PC-3 (cell line): ENCODE results near the gene HMCN2. TPM values are rescaled to one million over a fixed set of nuclear protein-coding genes. Genes with fewer than 3 reads are reported as not detected.

ENCODE experiments used
- ATAC-seq: fragments of 200-7000 bp; cut with Tn5 transposase; 2 replicates; pipeline ENCODE4 v1.9.1; 2020; ENCODE audit warnings: mild to moderate bottlenecking, moderate library complexity
- BruUV-seq: library from RNA; stranded (reverse); fragments of 400-500 nt; replicated peaks from 2 replicates; lab custom pipeline; 2021; lab: Mats Ljungman, UMichigan
- CTCF ChIA-PET: fragments of 300-600 bp; sonication (Branson Sonifier 250); formaldehyde crosslinking; loops from one replicate; lab custom pipeline; 2022; ENCODE audit warnings: antibody characterized with exemption; lab: Charles Lee
- POLR2A ChIA-PET: fragments of 300-600 bp; sonication (Branson Sonifier 250); formaldehyde crosslinking; loops from one replicate; lab custom pipeline; 2022; ENCODE audit warnings: antibody characterized with exemption; ENCODE audit not compliant: unreplicated experiment; lab: Charles Lee
- DNase-seq: peaks from one replicate; pipeline ENCODE4 v3.0.0-alpha.2; 2015
- H2AFZ ChIP-seq: fragments of 300-600 bp; sonication (generic); 2 replicates; pipeline ENCODE4 v1.6.0; 2016; ENCODE audit warnings: antibody characterized with exemption, low read length
- H3F3A ChIP-seq: fragments of 300-600 bp; sonication (generic); one replicate; pipeline ENCODE4 v1.6.0; 2017; ENCODE audit warnings: antibody characterized with exemption, low read length, control low read depth, mild to moderate bottlenecking; ENCODE audit not compliant: unreplicated experiment
- H3K27ac ChIP-seq: fragments of 300-600 bp; sonication (generic); 2 replicates; pipeline ENCODE4 v1.5.1; 2016; ENCODE audit warnings: mild to moderate bottlenecking, low read length
- H3K27me3 ChIP-seq: fragments of 300-600 bp; sonication (generic); 2 replicates; pipeline ENCODE4 v1.6.1; 2016; ENCODE audit warnings: low read length, mixed read lengths
- H3K36me3 ChIP-seq: fragments of 300-600 bp; sonication (generic); 2 replicates; pipeline ENCODE4 v1.6.1; 2016; ENCODE audit warnings: low read depth, mixed run types, low read length, mixed read lengths
- H3K4me1 ChIP-seq: fragments of 300-600 bp; sonication (generic); 2 replicates; pipeline ENCODE4 v1.5.1; 2016; ENCODE audit warnings: low read length; ENCODE audit not compliant: insufficient read depth
- H3K4me2 ChIP-seq: fragments of 300-600 bp; sonication (generic); 2 replicates; pipeline ENCODE4 v1.6.0; 2016; ENCODE audit warnings: low read length
- H3K4me3 ChIP-seq: fragments of 300-600 bp; sonication (generic); 2 replicates; pipeline ENCODE4 v1.5.1; 2016; ENCODE audit warnings: mild to moderate bottlenecking, low read length, mixed read lengths
- H3K79me2 ChIP-seq: fragments of 300-600 bp; sonication (generic); 2 replicates; pipeline ENCODE4 v1.6.1; 2017; ENCODE audit warnings: low read length, mixed read lengths
- H3K9ac ChIP-seq: fragments of 300-600 bp; sonication (generic); 2 replicates; pipeline ENCODE4 v1.6.0; 2016; ENCODE audit warnings: mild to moderate bottlenecking, low read length
- H3K9me2 ChIP-seq: fragments of 300-600 bp; sonication (generic); replicated peaks from 2 replicates; pipeline ENCODE4 v1.6.1; 2016; ENCODE audit warnings: mixed run types, low read length, mixed read lengths
- H3K9me3 ChIP-seq: fragments of 300-600 bp; sonication (generic); 2 replicates; pipeline ENCODE4 v1.6.1; 2016; ENCODE audit warnings: low read length, mixed read lengths
- H4K20me1 ChIP-seq: fragments of 300-600 bp; sonication (generic); 2 replicates; pipeline ENCODE4 v1.6.1; 2016; ENCODE audit warnings: low read length, mixed read lengths
- CTCF ChIP-seq: fragments of 300-600 bp; sonication (generic); conservative IDR thresholded peaks from 2 replicates; pipeline ENCODE4 v1.5.1; 2017; ENCODE audit warnings: antibody characterized with exemption, low read depth, mild to moderate bottlenecking, low read length
- EZH2 ChIP-seq: fragments of 300-600 bp; sonication (generic); IDR thresholded peaks from one replicate; pipeline ENCODE4 v1.6.1; 2017; ENCODE audit warnings: antibody characterized with exemption, mild to moderate bottlenecking, low read length; ENCODE audit not compliant: unreplicated experiment
- EZH2phosphoT487 ChIP-seq: fragments of 300-600 bp; sonication (generic); IDR thresholded peaks from 2 replicates; pipeline ENCODE4 v1.6.1; 2018; ENCODE audit warnings: mild to moderate bottlenecking, antibody characterized with exemption, low read length, borderline replicate concordance
- intact Hi-C: fragments of 100-400 bp; cut with micrococcal nuclease; formaldehyde crosslinking; loops from 2 replicates; pipeline ENCODE4 v1.9.0; 2023
- total RNA-seq: library from RNA; depleted of rRNA; stranded (reverse); fragments of >200 nt; gene quantifications from 2 replicates; pipeline ENCODE4 v1.2.3, GENCODE V29; 2014

The HMCN2 gene
- total RNA-seq, 1 experiment from 2014 or later: 0.11 TPM

GRCh38 chr9:130429831-130430230 is 164.3 kb downstream of the HMCN2 start:
- H3K4me2 ChIP-seq: no peak overlapping the region
- H3K9ac ChIP-seq: no peak overlapping the region
- H3K9me2 ChIP-seq: no peaks in the 10 kb centered on the region
- H3K9me3 ChIP-seq: no peaks in the 10 kb centered on the region
- POLR2A ChIA-PET: no interaction called here
- H3K4me3 ChIP-seq: no peak overlapping the region
- CTCF ChIA-PET: no interaction called here
- no peaks in the 10 kb centered on the region for H3K36me3 ChIP-seq
- H3F3A ChIP-seq: no peaks in the 10 kb centered on the region
- intact Hi-C loops: no loop called here
- peaks cover 12% of the 10 kb centered on the region for H3K4me1 ChIP-seq
- TF ChIP-seq CTCF (no peak), EZH2 (no peak), EZH2phosphoT487 (no peak)
- no peaks in the 10 kb centered on the region for H4K20me1 ChIP-seq
- no peaks in the 10 kb centered on the region for H3K79me2 ChIP-seq
- no TSS peak for BruUV-seq
- no peak for DNase-seq
- ATAC-seq: no peak
- H3K27ac ChIP-seq: no peak overlapping the region
- no peaks in the 10 kb centered on the region for H3K27me3 ChIP-seq
- no peak overlapping the region for H2AFZ ChIP-seq

DNA sequence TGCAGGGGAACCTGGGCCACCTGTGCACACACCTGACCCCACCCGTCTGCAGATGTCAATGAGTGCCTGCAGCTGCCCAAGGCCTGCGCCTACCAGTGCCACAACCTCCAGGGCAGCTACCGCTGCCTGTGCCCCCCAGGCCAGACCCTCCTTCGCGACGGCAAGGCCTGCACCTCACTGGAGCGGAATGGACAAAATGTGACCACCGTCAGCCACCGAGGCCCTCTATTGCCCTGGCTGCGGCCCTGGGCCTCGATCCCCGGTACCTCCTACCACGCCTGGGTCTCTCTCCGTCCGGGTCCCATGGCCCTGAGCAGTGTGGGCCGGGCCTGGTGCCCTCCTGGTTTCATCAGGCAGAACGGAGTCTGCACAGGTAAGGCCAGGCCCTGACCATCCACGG is 164.7 kb downstream of the HMCN2 start:
- TF ChIP-seq EZH2: no peak
- no peak for TF ChIP-seq EZH2phosphoT487
- no peak for TF ChIP-seq CTCF
- Histone ChIP-seq H3F3A (no peaks in the 10 kb centered on the region), H3K79me2 (no peaks in the 10 kb centered on the region), H3K4me2 (no peak overlapping the region), H3K27me3 (no peaks in the 10 kb centered on the region), H3K9ac (no peak overlapping the region), H3K36me3 (no peaks in the 10 kb centered on the region), H2AFZ (no peak overlapping the region), H3K4me1 (peaks cover 12% of the 10 kb centered on the region), H3K9me2 (no peaks in the 10 kb centered on the region), H4K20me1 (no peaks in the 10 kb centered on the region), H3K9me3 (no peaks in the 10 kb centered on the region), H3K4me3 (no peak overlapping the region), H3K27ac (no peak overlapping the region)
- CTCF ChIA-PET: no interaction called here
- POLR2A ChIA-PET: no interaction called here
- BruUV-seq: no TSS peak
- ATAC-seq: no peak
- intact Hi-C loops: no loop called here
- no peak for DNase-seq

GRCh38 chr9:130430734-130431535 is 165.4 kb downstream of the HMCN2 start:
- Histone ChIP-seq H3K9ac (no peak overlapping the region), H3K9me3 (no peaks in the 10 kb centered on the region), H3K9me2 (no peaks in the 10 kb centered on the region), H4K20me1 (no peaks in the 10 kb centered on the region), H3K4me2 (no peak overlapping the region), H3K4me3 (no peak overlapping the region), H3K79me2 (no peaks in the 10 kb centered on the region), H3K4me1 (peaks cover 10% of the 10 kb centered on the region), H3K27me3 (no peaks in the 10 kb centered on the region), H3F3A (no peaks in the 10 kb centered on the region), H3K27ac (no peak overlapping the region), H2AFZ (no peak overlapping the region), H3K36me3 (no peaks in the 10 kb centered on the region)
- no TSS peak for BruUV-seq
- CTCF ChIA-PET: no interaction called here
- ATAC-seq: no peak
- POLR2A ChIA-PET: no interaction called here
- DNase-seq: no peak
- TF ChIP-seq CTCF (no peak), EZH2phosphoT487 (no peak), EZH2 (no peak)
- intact Hi-C loops: no loop called here
